HEK293 (cell line): ENCODE data around the gene HOXA11.

Experiments
- CTCF ChIA-PET: fragments of 350-600 bp; formaldehyde crosslinking; extraction: SDS; loops from one replicate; lab custom pipeline; 2021; ENCODE audit warnings: antibody characterized with exemption; lab: Yijun Ruan, JAX
- POLR2A ChIA-PET: fragments of 300-600 bp; formaldehyde crosslinking; extraction: SDS; loops from one replicate; lab custom pipeline; 2020; ENCODE audit warnings: antibody characterized with exemption, inconsistent platforms; lab: Yijun Ruan, JAX
- H3K27ac ChIP-seq: fragments of 200-500 bp; sonication (Bioruptor generic); 2 replicates; pipeline ENCODE4 v1.5.1; 2014; ENCODE audit warnings: low read depth, low read length, control low read depth, inconsistent platforms; ENCODE audit errors: extremely low read depth
- H3K36me3 ChIP-seq, 2 experiments: fragments of 200-500 bp in 1 of 2; sonication (Bioruptor generic) in 1 of 2; 1 replicate in 1 of 2; 2 replicates in 1 of 2; pipeline ENCODE4 v1.5.1; 2014 to 2017; ENCODE audit warnings: inconsistent platforms in 2 of 2, low read length in 2 of 2; ENCODE audit not compliant: control insufficient read depth in 2 of 2, insufficient read depth in 1 of 2
- H3K4me1 ChIP-seq: fragments of 200-500 bp; sonication (Bioruptor generic); 2 replicates; pipeline ENCODE4 v1.5.1; 2014; ENCODE audit warnings: mild to moderate bottlenecking, low read length, inconsistent platforms; ENCODE audit not compliant: control insufficient read depth, insufficient read depth
- H3K4me3 ChIP-seq: 2 replicates; pipeline ENCODE4 v1.5.1; 2011; ENCODE audit warnings: low read depth, mild to moderate bottlenecking, control low read depth, low read length, moderate library complexity
- H3K9me3 ChIP-seq: fragments of 200-500 bp; sonication (Bioruptor generic); 2 replicates; pipeline ENCODE4 v1.5.1; 2014; ENCODE audit warnings: low read depth, low read length, inconsistent platforms; ENCODE audit not compliant: control insufficient read depth, insufficient read depth
- IKZF3 ChIP-seq: fragments of 450-650 bp; IDR thresholded peaks from 2 replicates; pipeline ENCODE4 v1.5.0; 2018; ENCODE audit warnings: missing biosample characterization, mild to moderate bottlenecking, missing genetic modification characterization, moderate library complexity
- KLF1 ChIP-seq: fragments of 450-650 bp; formaldehyde crosslinking; IDR thresholded peaks from 2 replicates; pipeline ENCODE4 v1.5.1; 2016; ENCODE audit warnings: missing biosample characterization, missing genetic modification characterization
- PRDM1 ChIP-seq: fragments of 450-650 bp; formaldehyde crosslinking; IDR thresholded peaks from 2 replicates; pipeline ENCODE4; 2016; ENCODE audit warnings: missing biosample characterization, missing genetic modification characterization
- PRDM2 ChIP-seq: fragments of 450-650 bp; formaldehyde crosslinking; IDR thresholded peaks from 2 replicates; pipeline ENCODE4 v1.5.1; 2016; ENCODE audit warnings: missing biosample characterization, missing genetic modification characterization, borderline replicate concordance
- SCRT2 ChIP-seq: fragments of 450-650 bp; formaldehyde crosslinking; IDR thresholded peaks from 2 replicates; pipeline ENCODE4 v1.5.1; 2016; ENCODE audit warnings: missing biosample characterization, missing genetic modification characterization
- TSHZ1 ChIP-seq: fragments of 450-650 bp; formaldehyde crosslinking; IDR thresholded peaks from 2 replicates; pipeline ENCODE4 v1.5.1; 2016; ENCODE audit warnings: missing biosample characterization, missing genetic modification characterization, borderline replicate concordance
- ZBTB6 ChIP-seq: fragments of 450-650 bp; formaldehyde crosslinking; IDR thresholded peaks from 2 replicates; pipeline ENCODE4 v1.5.1; 2017; ENCODE audit warnings: missing biosample characterization, missing genetic modification characterization
- ZNF16 ChIP-seq: fragments of 450-650 bp; formaldehyde crosslinking; IDR thresholded peaks from 2 replicates; pipeline ENCODE4 v1.5.1; 2016; ENCODE audit warnings: low read depth, missing biosample characterization, missing genetic modification characterization
- ZNF23 ChIP-seq: fragments of 450-650 bp; formaldehyde crosslinking; IDR thresholded peaks from 2 replicates; pipeline ENCODE4 v1.5.1; 2016; ENCODE audit warnings: missing biosample characterization, missing genetic modification characterization, borderline replicate concordance
- ZNF341 ChIP-seq: fragments of 450-650 bp; formaldehyde crosslinking; IDR thresholded peaks from 2 replicates; pipeline ENCODE4; 2016; ENCODE audit warnings: low read depth, missing biosample characterization, missing genetic modification characterization
- ZNF433 ChIP-seq: fragments of 450-650 bp; formaldehyde crosslinking; IDR thresholded peaks from 2 replicates; pipeline ENCODE4 v1.5.1; 2016; ENCODE audit warnings: missing biosample characterization, missing genetic modification characterization, low read depth
- ZNF521 ChIP-seq: fragments of 450-650 bp; formaldehyde crosslinking; IDR thresholded peaks from 2 replicates; pipeline ENCODE4 v1.5.1; 2017; ENCODE audit warnings: missing biosample characterization, mild to moderate bottlenecking, missing genetic modification characterization
- ZNF629 ChIP-seq: fragments of 450-650 bp; formaldehyde crosslinking; IDR thresholded peaks from 2 replicates; pipeline ENCODE4 v1.5.1; 2017; ENCODE audit warnings: missing biosample characterization, missing genetic modification characterization
- ZNF76 ChIP-seq: fragments of 450-650 bp; formaldehyde crosslinking; IDR thresholded peaks from 2 replicates; pipeline ENCODE4; 2016; ENCODE audit warnings: low read depth, missing biosample characterization, missing genetic modification characterization, borderline replicate concordance
- ZNF785 ChIP-seq: fragments of 450-650 bp; formaldehyde crosslinking; IDR thresholded peaks from 2 replicates; pipeline ENCODE4 v1.5.1; 2016; ENCODE audit warnings: missing biosample characterization, missing genetic modification characterization
- ZNF830 ChIP-seq: fragments of 450-650 bp; IDR thresholded peaks from 2 replicates; pipeline ENCODE4 v1.5.0; 2018; ENCODE audit warnings: missing biosample characterization, missing genetic modification characterization, low read depth, mild to moderate bottlenecking, moderate library complexity
- TF ChIP-seq, protein P1 (sequence below): fragments of 450-650 bp; formaldehyde crosslinking; IDR thresholded peaks from 2 replicates; pipeline ENCODE4 v1.5.1; 2016; ENCODE audit warnings: missing biosample characterization, missing genetic modification characterization

HOXA11 gene

GRCh38 chr7:27179030-27179429 lies 6.0 kb downstream of the HOXA11 start (continued):
- TF ChIP-seq PRDM2 (tag by site-specific recombination) (no peak), TSHZ1 (tag by site-specific recombination) (no peak), ZNF785 (tag by site-specific recombination) (no peak), ZNF76 (tag by site-specific recombination) (peak; percentile 70), PRDM1 (peak; percentile 84), ZNF23 (no peak)

GRCh38 chr7:27178366-27178765 lies 6.7 kb downstream of the HOXA11 start:
- peaks cover 37% of the 10 kb centered on the region for H3K4me1 ChIP-seq
- CTCF ChIA-PET = interaction anchor here (1.3 to 3.7 kb wide), 6 partner anchors 8 to 17 kb away, joined by 3 to 15 read pairs (median 8); no protein-coding TSS in a partner anchor
- no peaks in the 10 kb centered on the region for H3K9me3 ChIP-seq
- H3K27ac ChIP-seq = peak overlapping the region; percentile 99
- H3K4me3 ChIP-seq = peak overlapping the region; percentile 76
- TF ChIP-seq ZNF16 (tag by site-specific recombination) (no peak), IKZF3 (tag by site-specific recombination) (0 out of 2 replicates have a peak, but pooled peaks have one; percentile 25), ZNF433 (tag by site-specific recombination) (no peak), KLF1 (tag by site-specific recombination) (no peak), ZBTB6 (peak; percentile 76), SCRT2 (peak; percentile 62), ZNF830 (tag by site-specific recombination) (no peak), ZNF521 (no peak), ZNF341 (tag by site-specific recombination) (peak; percentile 40; the same call in 1 of the 2 replicates), ZNF629 (tag by site-specific recombination) (peak; percentile 29)
- TF ChIP-seq, protein P1, sequence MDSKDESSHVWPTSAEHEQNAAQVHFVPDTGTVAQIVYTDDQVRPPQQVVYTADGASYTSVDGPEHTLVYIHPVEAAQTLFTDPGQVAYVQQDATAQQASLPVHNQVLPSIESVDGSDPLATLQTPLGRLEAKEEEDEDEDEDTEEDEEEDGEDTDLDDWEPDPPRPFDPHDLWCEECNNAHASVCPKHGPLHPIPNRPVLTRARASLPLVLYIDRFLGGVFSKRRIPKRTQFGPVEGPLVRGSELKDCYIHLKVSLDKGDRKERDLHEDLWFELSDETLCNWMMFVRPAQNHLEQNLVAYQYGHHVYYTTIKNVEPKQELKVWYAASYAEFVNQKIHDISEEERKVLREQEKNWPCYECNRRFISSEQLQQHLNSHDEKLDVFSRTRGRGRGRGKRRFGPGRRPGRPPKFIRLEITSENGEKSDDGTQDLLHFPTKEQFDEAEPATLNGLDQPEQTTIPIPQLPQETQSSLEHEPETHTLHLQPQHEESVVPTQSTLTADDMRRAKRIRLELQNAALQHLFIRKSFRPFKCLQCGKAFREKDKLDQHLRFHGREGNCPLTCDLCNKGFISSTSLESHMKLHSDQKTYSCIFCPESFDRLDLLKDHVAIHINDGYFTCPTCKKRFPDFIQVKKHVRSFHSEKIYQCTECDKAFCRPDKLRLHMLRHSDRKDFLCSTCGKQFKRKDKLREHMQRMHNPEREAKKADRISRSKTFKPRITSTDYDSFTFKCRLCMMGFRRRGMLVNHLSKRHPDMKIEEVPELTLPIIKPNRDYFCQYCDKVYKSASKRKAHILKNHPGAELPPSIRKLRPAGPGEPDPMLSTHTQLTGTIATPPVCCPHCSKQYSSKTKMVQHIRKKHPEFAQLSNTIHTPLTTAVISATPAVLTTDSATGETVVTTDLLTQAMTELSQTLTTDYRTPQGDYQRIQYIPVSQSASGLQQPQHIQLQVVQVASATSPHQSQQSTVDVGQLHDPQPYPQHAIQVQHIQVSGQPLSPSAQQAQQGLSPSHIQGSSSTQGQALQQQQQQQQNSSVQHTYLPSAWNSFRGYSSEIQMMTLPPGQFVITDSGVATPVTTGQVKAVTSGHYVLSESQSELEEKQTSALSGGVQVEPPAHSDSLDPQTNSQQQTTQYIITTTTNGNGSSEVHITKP = no peak
- POLR2A ChIA-PET = interaction anchor here (1.7 to 11.2 kb wide), 7 partner anchors 7 to 68 kb away, joined by 4 to 237 read pairs (median 11); partner anchors contain the start of genes HOXA11 and HOXA9
- H3K36me3 ChIP-seq = peaks cover 0 to 10% of the 10 kb centered on the region in 2 experiments; a peak in 2 of 3 replicates
